Suppressor macrophage (primary cell): ENCODE results near the gene SLC5A10.
"Not testable (repeated sequence)": the region's sequence is repeated elsewhere in the genome, so short reads cannot be mapped to it uniquely, and the experiment has no call there.

Experiments
- DNase-seq, 4 experiments: peaks; one replicate each; pipeline ENCODE4 v3.0.0-alpha.2; 2020 to 2022

The SLC5A10 gene

DNA sequence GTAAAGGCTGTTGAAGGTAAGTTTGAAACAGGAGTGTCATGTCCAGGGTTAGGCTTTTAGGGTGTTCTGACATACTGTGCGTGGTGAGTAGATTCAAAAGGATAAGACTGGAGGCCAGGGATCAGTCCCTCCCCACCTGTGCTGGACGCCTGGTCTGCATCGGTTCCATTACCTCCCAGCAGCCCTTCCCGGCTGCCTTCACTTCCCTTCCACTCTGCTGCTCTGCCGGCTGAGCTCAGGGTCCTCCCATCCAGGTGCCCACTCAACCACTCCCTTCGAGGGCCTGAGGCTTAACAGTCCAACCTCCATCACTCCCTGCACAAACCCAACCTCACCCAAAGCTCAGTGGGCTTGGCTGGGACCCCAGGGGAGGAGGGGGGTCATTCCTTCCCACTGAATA is 4.1 kb upstream of the SLC5A10 start:
- no peak for DNase-seq

DNA sequence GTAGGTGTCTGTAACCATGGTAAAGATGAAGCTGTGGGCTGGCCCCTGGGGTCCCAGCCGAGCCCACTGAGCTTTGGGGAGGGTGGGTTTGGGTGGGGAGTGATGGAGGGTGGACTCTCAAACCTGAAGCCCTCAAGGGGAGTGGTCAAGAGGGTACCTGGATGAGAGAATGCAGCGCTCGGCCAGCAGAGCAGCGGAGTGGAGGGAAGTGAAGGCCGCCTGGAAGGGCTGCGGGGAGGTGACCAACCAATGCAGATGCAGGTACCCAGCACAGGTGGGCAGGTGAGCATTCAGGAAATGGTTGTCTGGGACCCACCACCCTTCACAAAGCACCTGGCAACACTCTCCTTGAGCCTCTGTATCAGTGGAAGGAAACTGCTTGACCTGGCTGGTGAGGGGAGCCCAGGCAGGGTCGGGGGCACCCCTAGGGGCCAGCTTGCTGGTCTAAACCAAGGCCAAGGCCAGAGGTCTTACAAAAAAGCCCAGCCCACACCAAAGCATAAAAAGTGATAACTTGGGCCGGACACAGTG is 3.4 kb upstream of the SLC5A10 start:
- DNase-seq, result no peak

DNA sequence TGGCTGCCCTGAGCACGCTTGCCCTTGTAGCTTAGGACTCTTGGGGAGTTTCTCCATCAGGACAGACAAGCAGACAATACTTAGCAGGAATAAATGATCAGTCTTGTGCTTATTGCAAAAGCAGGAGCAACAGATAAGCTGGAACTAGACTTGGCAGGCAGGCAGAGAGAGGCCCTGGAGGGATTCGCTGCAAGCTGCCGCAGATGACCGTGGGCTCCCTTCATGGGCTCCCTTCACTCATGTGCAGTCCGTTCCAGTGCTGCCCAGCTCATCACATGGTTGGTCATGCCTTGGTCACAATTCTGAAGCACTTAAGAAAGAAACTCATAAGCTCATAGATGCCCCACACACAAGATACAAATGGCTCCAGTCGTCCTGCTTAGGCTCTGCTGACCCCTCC is 2.4 kb upstream of the SLC5A10 start:
- no peak for DNase-seq

DNA sequence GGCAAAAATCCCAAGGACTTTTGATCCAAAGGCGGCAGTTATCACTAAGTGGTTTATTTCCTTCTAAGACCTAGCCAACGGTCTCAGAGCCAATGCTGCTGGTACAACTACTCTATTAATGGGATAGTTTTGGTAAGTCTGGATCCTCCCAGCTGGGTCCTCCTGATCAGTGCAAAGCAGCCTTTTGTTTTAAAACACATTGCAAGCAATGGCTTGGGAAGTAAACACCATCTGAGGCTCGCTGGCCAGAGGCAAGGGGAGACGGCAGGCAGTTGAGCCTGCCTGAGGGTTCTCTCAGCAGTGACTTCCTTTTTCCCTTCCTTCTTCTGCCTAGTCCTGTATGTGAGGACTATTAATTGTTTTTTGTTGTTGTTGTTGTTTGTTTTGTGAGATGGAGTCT is 1.6 kb upstream of the SLC5A10 start:
- DNase-seq, result peak in 2 of 4 experiments; percentile 36 to 38

DNA sequence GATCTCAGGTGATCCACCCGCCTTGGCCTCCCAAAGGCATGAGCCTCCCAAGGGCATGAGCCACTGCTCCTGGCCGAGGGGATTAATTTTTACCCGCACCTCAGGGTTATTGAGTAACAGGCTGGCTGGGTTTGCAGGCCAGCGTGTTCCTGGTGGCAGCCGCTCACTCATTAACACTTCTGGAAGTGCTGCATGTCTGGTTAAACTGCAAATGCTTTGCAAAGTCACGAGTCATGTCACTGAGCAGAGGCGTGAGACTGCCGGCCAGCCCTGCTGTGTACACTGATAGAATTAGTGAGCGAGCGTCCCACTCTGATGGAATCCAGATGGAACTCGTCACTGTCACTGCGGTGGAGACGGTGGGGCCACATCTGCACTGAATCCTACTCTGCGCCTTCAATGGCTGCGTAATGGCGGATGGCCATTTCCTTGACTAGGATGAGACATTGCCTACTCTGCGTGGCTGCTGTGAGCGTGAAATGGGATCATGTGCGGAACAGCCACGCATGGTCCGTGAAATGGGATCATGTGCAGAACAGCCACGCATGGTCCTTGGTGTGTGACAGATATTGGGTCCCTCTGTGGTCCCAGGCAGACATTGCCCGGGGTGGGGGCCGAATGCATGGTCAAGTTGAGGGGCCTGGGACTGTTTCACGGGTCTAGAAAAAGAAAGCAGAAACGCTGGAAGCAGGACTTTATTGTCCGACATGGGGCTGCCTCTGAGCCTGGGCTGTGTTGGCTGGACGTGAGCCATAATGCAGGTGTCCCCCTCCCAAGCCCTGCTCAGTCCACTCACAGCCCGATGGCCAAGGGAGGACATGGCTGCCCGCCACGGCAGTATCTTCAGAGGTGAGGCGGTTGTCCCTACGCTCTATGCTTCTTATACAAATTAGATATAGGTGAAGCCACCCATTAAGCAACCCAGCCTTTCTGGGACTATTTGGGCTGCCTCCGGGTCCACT is 740 bp upstream of the SLC5A10 start:
- DNase-seq, result no peak

DNA sequence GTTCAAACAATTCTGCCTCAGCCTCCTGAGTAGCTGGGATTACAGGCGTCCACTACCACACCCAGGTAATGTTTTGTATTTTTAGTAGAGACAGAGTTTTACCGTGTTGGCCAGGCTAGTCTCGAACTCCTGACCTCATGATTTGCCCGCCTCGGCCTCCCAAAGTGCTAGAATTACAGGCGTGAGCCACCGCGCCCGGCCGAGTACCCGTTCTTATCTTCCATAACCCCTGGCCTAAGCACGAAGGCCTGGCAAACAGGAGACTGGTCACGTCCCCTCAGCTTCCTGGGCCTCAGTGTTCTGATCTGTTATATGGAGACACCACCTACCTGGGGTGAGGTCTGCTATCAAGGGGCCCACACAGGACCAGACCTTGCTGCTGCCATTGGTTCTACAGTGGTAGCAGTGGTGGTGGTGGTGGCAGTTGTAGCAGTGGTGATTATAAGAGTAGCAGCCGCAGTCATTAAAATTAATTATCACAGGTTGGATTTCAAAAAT is 1.3 kb downstream of the SLC5A10 start:
- no peak for DNase-seq

DNA sequence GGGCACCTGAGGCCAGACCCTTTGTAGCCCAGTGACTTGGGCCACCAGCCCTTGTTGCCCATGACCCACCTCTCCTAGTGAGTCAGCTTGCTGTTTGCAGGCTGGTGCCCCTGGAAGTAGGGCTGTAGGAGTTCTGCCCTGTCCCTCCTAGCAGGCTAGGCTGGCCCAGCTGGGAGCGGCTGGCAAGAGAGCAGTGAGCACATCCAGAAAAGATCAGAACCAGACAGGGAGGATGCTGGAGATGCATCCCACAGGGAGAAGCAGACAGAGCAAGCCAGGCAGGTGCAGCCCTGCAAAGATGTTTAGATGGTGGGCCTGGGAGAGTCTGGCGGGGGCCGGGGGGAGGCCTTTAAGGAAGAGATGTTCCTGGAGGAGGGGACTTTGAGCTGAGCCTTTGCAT is 2.4 kb downstream of the SLC5A10 start:
- DNase-seq, result no peak

DNA sequence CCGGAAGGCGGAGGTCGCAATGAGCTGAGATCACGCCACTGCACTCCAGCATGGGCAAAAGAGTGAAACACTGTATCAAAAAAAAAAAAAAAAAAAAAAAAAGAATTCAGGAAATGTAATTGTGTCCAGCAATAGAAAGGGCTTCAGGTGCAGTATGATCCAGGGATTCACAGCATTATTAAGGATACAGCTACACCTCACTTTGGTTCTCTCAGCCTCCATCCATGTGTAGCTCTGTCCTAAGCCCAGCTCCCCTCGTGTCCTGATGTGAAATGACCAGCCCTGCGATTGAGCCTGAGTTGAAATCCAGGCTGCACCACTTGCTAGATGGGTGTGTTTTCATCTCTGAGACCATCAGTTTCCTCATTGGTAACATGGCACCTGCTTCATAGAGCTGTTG is 3.0 kb downstream of the SLC5A10 start:
- DNase-seq, result no peak

DNA sequence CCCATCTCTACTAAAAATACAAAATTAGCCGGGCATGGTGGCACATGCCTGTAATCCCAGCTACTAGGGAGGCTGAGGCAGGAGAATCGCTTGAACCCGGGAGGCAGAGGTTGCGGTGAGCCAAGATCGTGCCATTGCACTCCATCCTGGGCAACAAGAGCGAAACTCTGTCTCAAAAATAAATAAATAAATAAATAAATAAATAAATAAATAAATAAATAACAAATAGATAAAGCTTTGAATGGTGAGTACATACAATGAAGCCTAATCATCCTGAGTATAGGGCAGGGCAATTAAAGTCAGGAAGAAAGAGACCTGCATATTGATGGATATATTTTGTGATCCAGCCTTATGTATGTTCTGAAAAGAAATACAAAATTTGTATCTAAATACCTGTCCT is 4.1 kb downstream of the SLC5A10 start:
- DNase-seq, result not testable (repeated sequence)

DNA sequence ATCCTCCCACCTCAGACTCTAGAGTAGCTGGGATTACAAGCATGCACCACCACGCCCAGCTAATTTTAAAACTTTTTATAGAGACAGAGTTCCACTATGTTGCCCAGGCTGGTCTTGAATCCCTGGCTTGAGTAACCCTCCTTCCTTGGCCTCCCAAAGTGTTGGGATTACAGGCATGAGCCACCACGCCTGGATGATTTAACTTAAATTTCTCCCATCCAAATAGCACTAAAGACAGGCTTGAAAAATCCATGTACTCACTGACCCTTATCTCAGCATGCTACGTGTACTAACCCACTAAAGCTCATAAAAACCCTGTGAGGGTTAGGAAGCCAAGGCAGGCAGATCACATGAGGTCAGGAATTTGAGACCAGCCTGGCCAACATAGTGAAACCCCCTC is 4.6 kb downstream of the SLC5A10 start:
- no peak for DNase-seq

DNA sequence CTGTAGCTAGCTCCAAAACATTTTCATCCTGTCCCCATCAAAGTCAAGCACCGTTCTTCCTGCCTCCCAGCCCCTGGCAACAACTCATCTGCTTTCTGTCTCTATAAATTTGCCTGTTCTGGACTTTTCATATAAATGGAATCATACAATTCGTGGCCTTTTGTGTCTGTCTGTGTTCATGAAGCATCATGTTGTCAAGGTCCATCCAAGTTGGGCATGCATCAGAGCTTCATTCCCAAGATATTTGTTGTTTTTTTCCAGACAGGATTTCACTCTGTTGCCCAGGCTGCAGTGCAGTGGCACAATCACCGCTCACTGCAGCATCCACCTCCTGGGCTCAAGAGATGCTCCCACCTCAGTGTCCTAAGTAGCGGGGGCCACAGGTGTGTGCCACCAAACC is 5.9 kb downstream of the SLC5A10 start:
- no peak for DNase-seq

DNA sequence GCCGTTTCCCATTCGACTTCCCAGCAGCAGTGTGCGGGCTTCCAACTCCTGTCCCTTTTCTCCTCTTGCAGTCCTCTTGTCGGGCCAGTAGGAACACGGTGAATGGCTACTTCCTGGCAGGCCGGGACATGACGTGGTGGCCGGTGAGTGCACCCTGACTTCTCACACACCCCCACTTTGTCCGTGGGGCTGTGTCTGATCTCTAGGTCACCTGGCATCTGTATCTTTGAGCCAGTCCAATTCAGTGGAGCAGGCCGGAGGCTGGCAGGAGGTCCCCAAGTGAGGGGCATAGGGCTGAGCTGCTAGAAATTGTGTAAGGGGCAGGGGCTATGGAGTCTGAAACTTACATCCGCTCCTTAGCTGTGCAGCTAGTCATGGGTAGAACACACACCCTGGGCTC is 6.6 kb downstream of the SLC5A10 start:
- DNase-seq, result no peak

DNA sequence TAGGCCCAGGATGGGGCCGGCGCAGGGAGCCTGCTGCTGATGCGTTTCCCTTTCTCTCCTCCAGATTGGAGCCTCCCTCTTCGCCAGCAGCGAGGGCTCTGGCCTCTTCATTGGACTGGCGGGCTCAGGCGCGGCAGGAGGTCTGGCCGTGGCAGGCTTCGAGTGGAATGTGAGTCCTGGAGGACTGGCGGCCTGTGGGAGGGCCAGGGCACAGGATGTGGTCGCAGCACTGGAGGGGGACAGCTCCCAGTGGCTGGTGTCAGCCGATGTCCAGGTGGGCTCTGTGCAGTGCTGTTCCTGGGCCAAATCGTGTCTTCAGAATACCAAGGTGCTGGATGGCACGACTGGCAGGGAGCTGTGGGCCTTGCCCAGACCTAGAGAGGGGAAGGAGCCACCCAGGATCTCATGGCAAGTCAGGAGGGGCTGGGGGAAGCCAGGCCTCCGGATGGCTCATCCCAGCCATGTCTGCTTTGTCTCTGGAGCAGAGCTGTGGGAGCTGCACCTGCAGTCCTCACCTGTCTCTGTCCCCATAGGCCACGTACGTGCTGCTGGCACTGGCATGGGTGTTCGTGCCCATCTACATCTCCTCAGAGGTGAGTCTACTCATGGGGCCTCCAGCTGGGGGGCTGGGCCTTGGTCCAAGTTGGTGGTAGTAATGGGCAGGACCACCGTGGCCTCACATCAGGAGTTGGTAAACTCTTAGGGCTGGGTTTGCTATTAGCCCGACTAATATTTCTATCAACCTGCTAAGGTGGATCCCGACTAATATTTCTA is 7.3 kb downstream of the SLC5A10 start:
- no peak for DNase-seq

DNA sequence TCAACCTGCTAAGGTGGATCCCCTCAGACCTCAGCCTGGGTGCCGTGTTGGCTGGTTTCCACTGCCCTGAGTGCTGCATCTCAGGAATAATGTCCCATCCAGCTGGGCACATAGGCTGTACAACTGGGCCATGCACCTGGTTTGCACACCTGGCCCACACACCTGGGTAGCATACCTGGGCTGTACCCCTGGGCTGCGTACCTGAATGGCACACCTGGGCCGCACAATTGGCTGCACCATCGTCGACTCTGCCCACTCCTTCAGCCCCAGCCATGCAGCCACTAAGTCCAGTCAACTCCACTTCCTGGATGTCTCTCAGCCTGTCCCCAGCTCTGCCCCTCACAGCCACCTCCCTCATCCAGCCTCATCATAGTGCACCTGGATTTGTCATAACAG is 7.9 kb downstream of the SLC5A10 start:
- DNase-seq, result no peak

DNA sequence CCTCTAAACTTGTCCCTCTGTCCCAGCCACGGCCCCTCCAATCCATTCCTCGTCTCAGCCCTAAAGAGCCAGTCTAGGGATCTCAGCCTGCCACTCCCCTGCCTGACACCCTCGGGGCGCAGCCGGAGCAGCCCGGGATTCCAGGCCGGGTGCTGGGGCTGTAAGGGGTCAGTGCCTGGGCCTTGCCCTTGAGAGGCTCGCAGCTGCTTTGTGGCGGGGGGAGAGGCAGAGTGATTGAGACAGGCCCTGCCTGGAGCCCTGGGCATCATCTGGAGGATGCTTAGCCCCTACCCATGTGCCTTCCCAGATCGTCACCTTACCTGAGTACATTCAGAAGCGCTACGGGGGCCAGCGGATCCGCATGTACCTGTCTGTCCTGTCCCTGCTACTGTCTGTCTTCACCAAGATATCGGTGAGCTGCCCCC is 8.3 kb downstream of the SLC5A10 start:
- no peak for DNase-seq

DNA sequence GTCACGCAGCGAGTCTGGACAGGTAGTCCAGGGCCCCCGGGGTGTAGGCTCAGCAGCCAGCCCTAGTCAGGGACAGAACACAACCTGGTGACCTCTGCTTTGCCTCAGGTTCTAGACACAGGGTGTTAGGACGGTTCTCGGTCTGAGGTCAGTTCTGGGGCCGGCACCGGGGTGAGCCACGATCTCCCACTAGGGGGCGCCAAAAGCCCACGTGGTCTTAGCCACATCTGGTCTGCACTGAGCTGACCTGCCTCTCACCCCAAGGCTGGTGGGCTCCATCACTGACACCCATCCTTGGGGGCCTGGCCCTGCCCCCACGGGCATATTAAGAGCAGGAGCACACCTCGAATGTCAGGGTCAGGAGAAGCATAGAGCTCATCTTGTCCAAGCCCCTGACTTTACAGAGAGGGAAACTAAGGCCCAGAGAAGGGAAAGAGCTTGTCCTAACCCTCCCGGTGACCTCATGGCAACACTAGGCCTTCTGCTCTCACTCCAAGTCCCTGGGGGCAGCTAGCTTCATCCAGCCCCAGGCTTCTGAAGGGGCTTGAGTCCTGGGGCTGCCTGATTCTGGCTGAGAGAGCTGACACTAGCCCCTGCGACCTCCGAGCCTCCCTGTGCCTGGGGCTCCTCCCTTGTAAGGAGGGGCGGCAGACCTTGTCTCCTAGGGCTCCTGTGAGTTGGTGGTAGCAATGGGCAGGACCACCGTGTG is 9.0 kb downstream of the SLC5A10 start:
- peak; percentile 80 to 93 (median 92) for DNase-seq

DNA sequence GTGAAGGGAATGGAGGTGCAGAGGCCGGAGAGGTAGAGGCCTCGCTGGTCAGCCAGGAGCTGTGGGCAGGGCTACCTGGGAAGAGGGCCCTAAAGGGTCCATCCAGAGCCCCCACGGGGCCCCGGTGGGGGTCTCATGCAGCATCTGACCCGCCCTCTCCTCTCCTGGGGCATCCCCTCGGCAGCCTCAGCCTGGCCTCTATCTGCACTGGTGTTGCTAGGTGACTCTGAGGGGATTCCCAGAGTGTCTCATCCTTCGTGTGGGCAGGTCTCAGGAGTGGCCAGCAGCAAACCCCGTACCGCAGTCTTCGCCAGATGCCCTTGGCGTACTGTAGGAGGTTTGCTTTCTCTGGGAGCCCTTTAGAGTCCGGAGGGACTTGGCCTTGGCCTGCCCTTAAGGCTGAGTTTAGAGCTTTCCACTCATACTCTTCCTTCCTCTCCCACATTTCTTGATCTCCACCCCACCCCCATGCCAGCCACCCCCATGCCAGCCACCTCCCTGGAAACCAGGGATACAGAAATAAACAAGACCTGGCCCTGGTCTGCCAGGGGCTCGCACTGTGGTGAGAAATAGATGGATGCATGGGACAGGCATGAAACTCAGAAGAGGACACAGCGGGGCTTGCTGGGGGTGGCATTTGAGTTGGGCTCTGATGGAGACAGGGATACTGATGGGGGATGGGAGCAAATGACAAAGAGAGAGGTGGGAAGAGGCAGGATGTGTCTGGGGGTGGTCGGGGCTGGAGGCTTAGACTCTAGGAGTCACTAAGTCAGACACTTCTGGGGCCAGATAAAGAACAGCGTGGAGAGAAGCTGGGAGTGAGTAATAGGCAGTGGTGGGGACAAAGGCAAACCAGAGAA is 9.9 kb downstream of the SLC5A10 start:
- peak in 1 of 4 experiments; percentile 10 for DNase-seq

DNA sequence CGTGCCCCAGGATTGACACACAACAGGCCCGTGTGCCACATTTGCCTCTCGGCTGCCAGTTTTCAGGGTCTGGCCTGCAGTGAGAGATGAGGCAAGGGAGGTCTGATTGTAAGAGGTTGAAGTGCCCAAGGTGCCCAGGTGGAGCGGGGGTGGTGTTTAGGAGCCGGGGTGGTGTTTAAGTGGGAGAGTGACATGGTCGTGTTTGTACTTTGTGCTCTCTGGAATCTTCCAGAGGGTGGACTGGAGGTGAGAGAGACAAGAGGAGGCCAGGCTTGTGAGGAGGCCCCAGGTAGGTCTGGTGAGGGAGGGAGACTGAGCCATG is 10.5 kb downstream of the SLC5A10 start:
- DNase-seq, result no peak

DNA sequence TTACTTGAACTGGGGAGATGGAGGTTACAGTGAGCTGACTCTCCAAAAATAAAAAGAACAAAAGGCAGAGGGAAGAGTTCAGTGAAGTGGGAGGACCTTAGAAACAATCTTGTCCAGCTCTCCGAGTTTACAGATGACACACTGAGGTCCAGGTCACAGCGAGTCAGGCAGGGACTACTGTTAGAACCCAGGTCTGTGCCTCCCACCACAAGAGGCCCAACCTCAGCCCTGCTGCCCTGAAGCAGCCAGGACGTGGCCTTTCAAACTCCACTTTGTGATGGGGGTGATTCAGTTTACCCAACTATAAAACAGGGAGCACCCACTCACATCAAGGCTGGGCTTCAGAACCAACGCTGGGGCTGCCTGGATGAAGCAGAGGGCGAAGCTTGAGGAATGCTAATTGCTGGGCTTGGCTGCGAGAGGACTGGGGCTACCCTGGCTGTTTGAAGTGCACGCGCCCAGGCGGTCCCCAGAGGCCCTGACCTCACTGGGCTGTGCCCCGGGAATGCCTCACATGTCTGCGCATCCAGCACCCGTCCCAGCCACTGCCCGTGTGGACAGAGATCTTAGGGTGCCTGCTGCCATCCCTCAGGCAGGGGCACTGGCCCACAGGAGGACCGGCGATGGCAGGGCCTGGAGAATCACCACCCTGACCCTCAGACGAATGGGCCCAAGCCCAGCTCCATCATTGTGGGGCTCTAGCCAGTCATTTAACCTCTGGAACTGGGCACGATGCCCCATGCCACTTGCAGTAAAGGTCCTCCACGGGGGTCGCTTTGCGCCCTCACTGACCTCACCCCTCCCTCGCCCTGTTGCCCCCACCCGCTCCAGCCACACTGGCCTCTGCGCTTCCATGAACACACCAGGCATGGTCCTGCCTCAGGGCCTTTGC is 11.4 kb downstream of the SLC5A10 start:
- DNase-seq, result no peak

DNA sequence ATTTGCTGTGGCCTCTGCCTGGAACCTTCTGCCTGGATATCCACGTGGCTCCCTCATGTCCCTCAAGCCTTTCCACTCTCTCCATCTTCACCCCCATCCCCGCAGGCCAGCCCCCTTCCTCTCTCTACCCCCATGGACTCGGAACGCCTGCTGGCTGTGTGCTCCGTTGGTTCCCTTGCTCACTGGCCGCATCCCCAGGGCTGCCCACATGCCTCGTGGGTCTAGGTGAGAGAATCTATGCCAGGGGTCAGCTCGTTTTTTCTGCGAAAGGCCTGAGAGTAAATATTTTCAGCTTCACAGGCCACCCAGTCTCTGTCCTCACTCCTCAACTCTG is 12.0 kb downstream of the SLC5A10 start:
- DNase-seq, result no peak

DNA sequence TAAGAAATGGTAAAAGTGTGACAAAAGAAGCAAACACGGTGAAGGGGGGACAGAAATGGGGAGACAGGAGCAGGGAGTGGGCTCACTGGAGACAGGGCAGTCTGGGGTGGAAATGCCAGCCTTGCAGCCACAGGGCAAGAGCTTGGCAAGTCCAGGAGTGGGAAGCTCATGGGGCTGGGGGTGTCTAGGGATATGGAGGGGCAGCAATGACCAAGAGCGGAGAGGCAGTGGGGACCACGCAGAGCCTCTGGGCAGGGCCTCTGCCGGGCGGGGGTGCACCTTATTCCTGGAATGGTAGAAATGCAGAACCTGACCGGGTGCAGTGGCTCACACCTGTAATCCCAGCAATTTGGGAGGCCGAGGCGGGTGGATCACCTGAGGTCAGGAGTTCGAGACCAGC is 12.6 kb downstream of the SLC5A10 start:
- DNase-seq, result no peak
